PC-3 (cell line): ENCODE measurements around the gene IFT43. TPM values are rescaled to one million over a fixed set of nuclear protein-coding genes. Genes with fewer than 3 reads are reported as not detected.

Source experiments
- ATAC-seq: fragments of 200-7000 bp; cut with Tn5 transposase; 2 replicates; pipeline ENCODE4 v1.9.1; 2020; ENCODE audit warnings: mild to moderate bottlenecking, moderate library complexity
- BruUV-seq: library from RNA; stranded (reverse); fragments of 400-500 nt; replicated peaks from 2 replicates; lab custom pipeline; 2021; lab: Mats Ljungman, UMichigan
- CTCF ChIA-PET: fragments of 300-600 bp; sonication (Branson Sonifier 250); formaldehyde crosslinking; loops from one replicate; lab custom pipeline; 2022; ENCODE audit warnings: antibody characterized with exemption; lab: Charles Lee
- POLR2A ChIA-PET: fragments of 300-600 bp; sonication (Branson Sonifier 250); formaldehyde crosslinking; loops from one replicate; lab custom pipeline; 2022; ENCODE audit warnings: antibody characterized with exemption; ENCODE audit not compliant: unreplicated experiment; lab: Charles Lee
- DNase-seq: peaks from one replicate; pipeline ENCODE4 v3.0.0-alpha.2; 2015
- H2AFZ ChIP-seq: fragments of 300-600 bp; sonication (generic); 2 replicates; pipeline ENCODE4 v1.6.0; 2016; ENCODE audit warnings: antibody characterized with exemption, low read length
- H3F3A ChIP-seq: fragments of 300-600 bp; sonication (generic); one replicate; pipeline ENCODE4 v1.6.0; 2017; ENCODE audit warnings: antibody characterized with exemption, low read length, control low read depth, mild to moderate bottlenecking; ENCODE audit not compliant: unreplicated experiment
- H3K27ac ChIP-seq: fragments of 300-600 bp; sonication (generic); 2 replicates; pipeline ENCODE4 v1.5.1; 2016; ENCODE audit warnings: mild to moderate bottlenecking, low read length
- H3K27me3 ChIP-seq: fragments of 300-600 bp; sonication (generic); 2 replicates; pipeline ENCODE4 v1.6.1; 2016; ENCODE audit warnings: low read length, mixed read lengths
- H3K36me3 ChIP-seq: fragments of 300-600 bp; sonication (generic); 2 replicates; pipeline ENCODE4 v1.6.1; 2016; ENCODE audit warnings: low read depth, mixed run types, low read length, mixed read lengths
- H3K4me1 ChIP-seq: fragments of 300-600 bp; sonication (generic); 2 replicates; pipeline ENCODE4 v1.5.1; 2016; ENCODE audit warnings: low read length; ENCODE audit not compliant: insufficient read depth
- H3K4me2 ChIP-seq: fragments of 300-600 bp; sonication (generic); 2 replicates; pipeline ENCODE4 v1.6.0; 2016; ENCODE audit warnings: low read length
- H3K4me3 ChIP-seq: fragments of 300-600 bp; sonication (generic); 2 replicates; pipeline ENCODE4 v1.5.1; 2016; ENCODE audit warnings: mild to moderate bottlenecking, low read length, mixed read lengths
- H3K79me2 ChIP-seq: fragments of 300-600 bp; sonication (generic); 2 replicates; pipeline ENCODE4 v1.6.1; 2017; ENCODE audit warnings: low read length, mixed read lengths
- H3K9ac ChIP-seq: fragments of 300-600 bp; sonication (generic); 2 replicates; pipeline ENCODE4 v1.6.0; 2016; ENCODE audit warnings: mild to moderate bottlenecking, low read length
- H3K9me2 ChIP-seq: fragments of 300-600 bp; sonication (generic); replicated peaks from 2 replicates; pipeline ENCODE4 v1.6.1; 2016; ENCODE audit warnings: mixed run types, low read length, mixed read lengths
- H3K9me3 ChIP-seq: fragments of 300-600 bp; sonication (generic); 2 replicates; pipeline ENCODE4 v1.6.1; 2016; ENCODE audit warnings: low read length, mixed read lengths
- H4K20me1 ChIP-seq: fragments of 300-600 bp; sonication (generic); 2 replicates; pipeline ENCODE4 v1.6.1; 2016; ENCODE audit warnings: low read length, mixed read lengths
- EZH2 ChIP-seq: fragments of 300-600 bp; sonication (generic); IDR thresholded peaks from one replicate; pipeline ENCODE4 v1.6.1; 2017; ENCODE audit warnings: antibody characterized with exemption, mild to moderate bottlenecking, low read length; ENCODE audit not compliant: unreplicated experiment
- EZH2phosphoT487 ChIP-seq: fragments of 300-600 bp; sonication (generic); IDR thresholded peaks from 2 replicates; pipeline ENCODE4 v1.6.1; 2018; ENCODE audit warnings: mild to moderate bottlenecking, antibody characterized with exemption, low read length, borderline replicate concordance
- intact Hi-C: fragments of 100-400 bp; cut with micrococcal nuclease; formaldehyde crosslinking; loops from 2 replicates; pipeline ENCODE4 v1.9.0; 2023
- total RNA-seq: library from RNA; depleted of rRNA; stranded (reverse); fragments of >200 nt; gene quantifications from 2 replicates; pipeline ENCODE4 v1.2.3, GENCODE V29; 2014
- TF ChIP-seq, protein P1 (sequence below): fragments of 300-600 bp; sonication (generic); conservative IDR thresholded peaks from 2 replicates; pipeline ENCODE4 v1.5.1; 2017; ENCODE audit warnings: antibody characterized with exemption, low read depth, mild to moderate bottlenecking, low read length

The IFT43 gene
- total RNA-seq, 1 experiment from 2014 or later = 41.3 TPM

DNA sequence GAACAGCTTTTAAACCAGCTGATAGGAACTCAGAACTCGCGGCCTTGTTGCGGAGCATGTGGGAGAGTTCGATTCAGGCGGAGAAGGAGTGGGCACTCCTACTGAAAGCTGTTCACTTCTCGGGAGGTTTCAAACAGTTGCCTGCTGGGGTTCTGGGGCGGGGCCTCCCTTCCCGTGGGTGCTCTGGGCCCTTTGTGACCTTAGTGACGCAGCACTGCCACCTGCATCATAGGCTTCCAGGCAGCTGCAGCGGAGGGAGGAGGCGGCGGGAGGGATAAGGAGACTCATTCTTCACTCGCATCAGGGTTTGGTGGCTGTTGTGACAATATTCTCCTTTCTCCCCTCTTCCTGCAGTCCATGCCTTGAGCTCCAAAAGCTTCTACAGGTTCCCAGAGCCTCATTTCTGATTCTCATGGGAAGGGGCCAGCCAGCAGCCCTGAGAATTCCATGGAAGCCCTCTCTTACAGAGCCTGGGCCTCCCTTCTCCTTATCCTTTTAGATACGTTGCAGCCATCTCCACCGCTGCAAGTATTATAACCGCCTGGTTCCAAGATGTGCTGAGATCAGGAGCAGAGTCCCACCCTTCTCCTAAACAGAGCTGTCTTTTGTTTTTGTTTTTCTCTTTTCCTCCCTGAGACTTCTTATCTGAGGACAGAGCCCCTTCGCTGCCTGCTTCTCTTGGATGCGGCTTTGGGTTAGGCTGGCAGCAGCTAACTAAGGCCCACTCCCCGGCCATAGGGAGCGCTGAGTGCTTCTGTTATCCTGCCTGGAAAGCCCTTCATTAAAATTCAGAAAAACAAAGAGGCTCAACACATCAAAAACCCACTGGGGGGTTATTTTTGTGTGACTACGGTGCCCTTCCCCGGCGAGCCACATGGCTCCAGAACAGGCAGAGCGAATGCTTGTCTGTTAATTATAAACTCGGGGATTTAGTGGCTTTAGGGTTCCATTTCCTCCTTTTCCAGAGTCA is 98.5 kb downstream of the IFT43 start:
- intact Hi-C loops = no loop called here
- Histone ChIP-seq H3K4me3 (no peak overlapping the region), H3K9me2 (no peaks in the 10 kb centered on the region), H3K36me3 (no peaks in the 10 kb centered on the region), H3K9me3 (no peaks in the 10 kb centered on the region), H3K27ac (no peak overlapping the region), H3K27me3 (no peaks in the 10 kb centered on the region), H3K4me1 (no peaks in the 10 kb centered on the region), H3K4me2 (no peak overlapping the region), H2AFZ (no peak overlapping the region), H3K79me2 (no peaks in the 10 kb centered on the region), H3K9ac (no peak overlapping the region), H4K20me1 (no peaks in the 10 kb centered on the region), H3F3A (no peaks in the 10 kb centered on the region)
- BruUV-seq = no TSS peak
- TF ChIP-seq EZH2 (no peak), EZH2phosphoT487 (no peak)
- TF ChIP-seq, protein P1, sequence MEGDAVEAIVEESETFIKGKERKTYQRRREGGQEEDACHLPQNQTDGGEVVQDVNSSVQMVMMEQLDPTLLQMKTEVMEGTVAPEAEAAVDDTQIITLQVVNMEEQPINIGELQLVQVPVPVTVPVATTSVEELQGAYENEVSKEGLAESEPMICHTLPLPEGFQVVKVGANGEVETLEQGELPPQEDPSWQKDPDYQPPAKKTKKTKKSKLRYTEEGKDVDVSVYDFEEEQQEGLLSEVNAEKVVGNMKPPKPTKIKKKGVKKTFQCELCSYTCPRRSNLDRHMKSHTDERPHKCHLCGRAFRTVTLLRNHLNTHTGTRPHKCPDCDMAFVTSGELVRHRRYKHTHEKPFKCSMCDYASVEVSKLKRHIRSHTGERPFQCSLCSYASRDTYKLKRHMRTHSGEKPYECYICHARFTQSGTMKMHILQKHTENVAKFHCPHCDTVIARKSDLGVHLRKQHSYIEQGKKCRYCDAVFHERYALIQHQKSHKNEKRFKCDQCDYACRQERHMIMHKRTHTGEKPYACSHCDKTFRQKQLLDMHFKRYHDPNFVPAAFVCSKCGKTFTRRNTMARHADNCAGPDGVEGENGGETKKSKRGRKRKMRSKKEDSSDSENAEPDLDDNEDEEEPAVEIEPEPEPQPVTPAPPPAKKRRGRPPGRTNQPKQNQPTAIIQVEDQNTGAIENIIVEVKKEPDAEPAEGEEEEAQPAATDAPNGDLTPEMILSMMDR = no peak
- ATAC-seq = no peak
- ChIA-PET CTCF (no interaction called here), POLR2A (no interaction called here)
- no peak for DNase-seq

DNA sequence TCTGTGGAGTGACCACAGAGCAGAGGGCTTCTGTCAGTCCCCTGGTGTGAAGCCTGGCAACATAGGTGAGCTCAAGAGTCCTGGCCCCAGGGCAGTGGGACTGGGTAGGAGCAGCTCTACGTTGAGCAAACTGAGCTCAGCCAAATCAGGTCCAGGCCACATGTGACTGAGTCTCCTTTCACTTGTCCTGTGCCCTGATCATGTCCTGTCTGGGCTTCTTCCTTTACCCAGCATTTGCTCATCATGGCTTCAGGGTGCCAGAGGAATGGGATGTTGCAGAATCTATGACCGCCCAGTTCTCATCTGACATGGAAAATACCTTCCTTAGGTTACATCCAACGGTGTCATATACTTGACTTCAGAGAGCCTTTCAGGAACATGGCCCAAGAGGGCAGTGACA is 99.8 kb downstream of the IFT43 start:
- H3K9me2 ChIP-seq = no peaks in the 10 kb centered on the region
- intact Hi-C loops = no loop called here
- H3K4me3 ChIP-seq = no peak overlapping the region
- ChIA-PET POLR2A (no interaction called here), CTCF (no interaction called here)
- DNase-seq = no peak
- H3K27me3 ChIP-seq = no peaks in the 10 kb centered on the region
- H3K9me3 ChIP-seq = no peaks in the 10 kb centered on the region
- H2AFZ ChIP-seq = no peak overlapping the region
- TF ChIP-seq, protein P1 = no peak
- TF ChIP-seq EZH2 = no peak
- TF ChIP-seq EZH2phosphoT487 = no peak
- BruUV-seq = no TSS peak
- no peaks in the 10 kb centered on the region for H3K36me3 ChIP-seq
- H3F3A ChIP-seq = no peaks in the 10 kb centered on the region
- no peak overlapping the region for H3K27ac ChIP-seq
- no peak overlapping the region for H3K4me2 ChIP-seq
- H4K20me1 ChIP-seq = no peaks in the 10 kb centered on the region
- no peaks in the 10 kb centered on the region for H3K4me1 ChIP-seq
- no peak overlapping the region for H3K9ac ChIP-seq
- ATAC-seq = no peak
- H3K79me2 ChIP-seq = no peaks in the 10 kb centered on the region

DNA sequence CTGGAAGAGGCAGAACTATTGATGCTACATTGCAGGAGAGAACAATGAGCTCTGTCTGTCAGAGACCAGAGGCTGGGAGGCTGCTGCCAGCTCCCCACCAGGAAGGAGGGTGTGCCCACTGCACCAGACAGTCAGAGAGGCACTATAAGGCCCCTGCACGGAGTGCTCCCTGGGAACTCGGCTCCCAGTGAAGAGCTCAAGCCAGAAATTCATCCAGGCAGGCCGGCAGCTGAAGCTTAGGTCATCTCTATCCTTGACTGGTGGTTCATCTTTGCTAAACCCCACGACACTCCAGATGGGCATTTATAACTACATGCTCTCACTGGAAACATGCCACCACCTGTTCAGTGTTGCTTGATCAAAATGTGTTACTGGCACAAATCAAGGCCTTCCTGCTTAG is 101.1 kb downstream of the IFT43 start:
- Histone ChIP-seq H3K36me3 (no peaks in the 10 kb centered on the region), H3K27ac (no peak overlapping the region), H3K4me1 (no peaks in the 10 kb centered on the region), H3K27me3 (no peaks in the 10 kb centered on the region), H3K4me3 (no peak overlapping the region), H2AFZ (no peak overlapping the region), H3K9ac (no peak overlapping the region), H3K9me3 (no peaks in the 10 kb centered on the region), H3K9me2 (no peaks in the 10 kb centered on the region), H4K20me1 (no peaks in the 10 kb centered on the region), H3K4me2 (no peak overlapping the region), H3F3A (no peaks in the 10 kb centered on the region), H3K79me2 (no peaks in the 10 kb centered on the region)
- TF ChIP-seq, protein P1 = no peak
- TF ChIP-seq EZH2phosphoT487 (no peak), EZH2 (no peak)
- intact Hi-C loops = no loop called here
- ATAC-seq (no peak), DNase-seq (no peak)
- CTCF ChIA-PET = no interaction called here
- BruUV-seq = no TSS peak
- POLR2A ChIA-PET = no interaction called here
